ENCODE measurements around the gene DECR2.

DNA sequence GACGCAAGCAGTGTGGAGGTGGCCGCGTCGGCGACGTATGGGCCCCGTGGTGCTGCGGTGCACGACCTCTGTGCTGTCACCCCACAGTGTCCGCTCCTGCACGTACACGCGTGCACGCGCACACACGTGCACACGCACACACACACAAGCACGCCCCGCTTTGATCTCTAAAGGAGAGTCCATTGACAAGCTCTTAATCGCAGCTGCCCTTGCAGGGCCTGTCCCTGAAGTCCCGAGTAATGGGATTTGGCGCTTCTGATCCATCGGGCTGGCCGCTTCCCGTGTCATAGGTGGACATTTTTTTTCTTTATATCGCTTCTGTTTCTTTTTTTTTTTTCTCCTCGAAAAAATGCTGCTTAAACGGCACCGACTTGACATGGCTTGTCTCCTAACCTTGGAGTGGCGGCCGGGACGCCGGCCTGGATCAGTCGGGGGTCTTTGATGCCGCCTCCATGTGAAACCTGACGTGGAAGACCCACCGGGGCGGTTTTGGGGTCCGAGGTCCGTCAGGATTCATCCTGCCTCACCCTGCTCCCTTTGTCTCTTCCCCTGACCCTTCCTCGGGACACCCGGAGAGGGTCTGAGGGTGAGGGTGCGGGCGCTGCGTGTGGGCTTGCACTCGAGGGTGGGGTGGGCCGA, 40.9 kb upstream of the DECR2 start:
- TF ChIP-seq, protein P1, sequence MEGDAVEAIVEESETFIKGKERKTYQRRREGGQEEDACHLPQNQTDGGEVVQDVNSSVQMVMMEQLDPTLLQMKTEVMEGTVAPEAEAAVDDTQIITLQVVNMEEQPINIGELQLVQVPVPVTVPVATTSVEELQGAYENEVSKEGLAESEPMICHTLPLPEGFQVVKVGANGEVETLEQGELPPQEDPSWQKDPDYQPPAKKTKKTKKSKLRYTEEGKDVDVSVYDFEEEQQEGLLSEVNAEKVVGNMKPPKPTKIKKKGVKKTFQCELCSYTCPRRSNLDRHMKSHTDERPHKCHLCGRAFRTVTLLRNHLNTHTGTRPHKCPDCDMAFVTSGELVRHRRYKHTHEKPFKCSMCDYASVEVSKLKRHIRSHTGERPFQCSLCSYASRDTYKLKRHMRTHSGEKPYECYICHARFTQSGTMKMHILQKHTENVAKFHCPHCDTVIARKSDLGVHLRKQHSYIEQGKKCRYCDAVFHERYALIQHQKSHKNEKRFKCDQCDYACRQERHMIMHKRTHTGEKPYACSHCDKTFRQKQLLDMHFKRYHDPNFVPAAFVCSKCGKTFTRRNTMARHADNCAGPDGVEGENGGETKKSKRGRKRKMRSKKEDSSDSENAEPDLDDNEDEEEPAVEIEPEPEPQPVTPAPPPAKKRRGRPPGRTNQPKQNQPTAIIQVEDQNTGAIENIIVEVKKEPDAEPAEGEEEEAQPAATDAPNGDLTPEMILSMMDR (IDR thresholded peaks at IDR 0.05), result no peak
- TF ChIP-seq ZFX (IDR thresholded peaks at IDR 0.05; ENCODE audit: borderline replicate concordance), result no peak
